Activated naive CD4-positive, alpha-beta T cell treated with anti-CD3 and anti-CD28 coated beads, Interleukin-2, amount 50 U/mL, for 72 hours (primary cell): ENCODE data around the gene GAL3ST1. TPM values are rescaled to one million over a fixed set of nuclear protein-coding genes. Genes with fewer than 3 reads are reported as not detected.
A peak's percentile ranks its signal among the peaks of the same experiment; 100 is the strongest.

Source experiments
- ATAC-seq, 2 donors: fragments of 150-1000 bp; cut with Tn5 transposase; 2 replicates each; pipeline ENCODE4 v1.10.0; 2021; ENCODE audit warnings: mild to moderate bottlenecking in 2 of 2, moderate library complexity in 2 of 2
- DNase-seq, 2 donors: peaks; one replicate each; pipeline ENCODE4 v3.0.0; 2021 to 2022; ENCODE audit warnings: low spot score in 2 of 2
- H3K27ac Mint-ChIP-seq, 2 donors: one replicate each; pipeline ENCODE4 v1.8.0; 2022; ENCODE audit warnings: mild to moderate bottlenecking in 2 of 2, mixed read lengths in 2 of 2
- H3K36me3 Mint-ChIP-seq, 2 donors: one replicate each; pipeline ENCODE4 v1.8.0; 2022; ENCODE audit warnings: mixed read lengths in 2 of 2
- H3K9me3 Mint-ChIP-seq, 2 donors: one replicate each; pipeline ENCODE4 v1.8.0; 2022; ENCODE audit warnings: mixed read lengths in 2 of 2
- total RNA-seq, 2 donors: library from RNA; stranded (reverse); gene quantifications; one replicate each; pipeline ENCODE4 v1.2.3, GENCODE V29; 2022

GAL3ST1 gene
- total RNA-seq, 2 donors from 2014 or later, result 0.70 TPM; not detected in 1

- no peak for DNase-seq
- H3K36me3 Mint-ChIP-seq, result no peaks in the 10 kb centered on the region
- no peaks in the 10 kb centered on the region for H3K9me3 Mint-ChIP-seq
- ATAC-seq, result no peak
- no peak overlapping the region for H3K27ac Mint-ChIP-seq
Observed at GRCh38 chr22:30531651-30532608, 42.5 kb downstream of the GAL3ST1 start.

DNA sequence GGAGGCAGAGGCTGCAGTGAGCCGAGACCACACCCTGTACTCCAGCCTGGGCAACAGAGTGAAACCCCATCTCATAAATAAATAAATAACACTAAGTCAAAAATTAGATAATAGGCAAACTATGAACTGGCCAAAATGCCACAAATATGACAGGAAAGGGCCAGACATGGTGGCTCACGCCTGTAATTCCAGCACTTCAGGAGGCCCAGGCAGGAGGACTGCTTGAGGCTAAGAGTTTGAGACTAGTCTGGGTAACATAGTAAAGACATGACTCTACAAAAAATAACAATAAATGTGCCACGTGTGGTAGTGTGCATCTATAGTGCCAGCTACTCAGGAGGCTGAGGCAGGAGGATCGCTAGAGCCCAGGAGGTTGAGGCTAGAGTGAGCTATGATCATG is 47.8 kb downstream of the GAL3ST1 start:
- ATAC-seq (no peak), DNase-seq (no peak)
- no peak overlapping the region for H3K27ac Mint-ChIP-seq
- no peaks in the 10 kb centered on the region for H3K36me3 Mint-ChIP-seq
- H3K9me3 Mint-ChIP-seq, result no peaks in the 10 kb centered on the region

GRCh38 chr22:30523646-30524489 is 50.6 kb downstream of the GAL3ST1 start:
- Mint-ChIP-seq H3K36me3 (no peaks in the 10 kb centered on the region), H3K27ac (no peak overlapping the region), H3K9me3 (no peaks in the 10 kb centered on the region)
- ATAC-seq (no peak), DNase-seq (no peak)

GRCh38 chr22:30521368-30522156 is 52.9 kb downstream of the GAL3ST1 start:
- Mint-ChIP-seq H3K36me3 (no peaks in the 10 kb centered on the region), H3K27ac (no peak overlapping the region), H3K9me3 (no peaks in the 10 kb centered on the region)
- ATAC-seq (no peak), DNase-seq (no peak)

GRCh38 chr22:30519842-30520425 is 54.5 kb downstream of the GAL3ST1 start:
- H3K9me3 Mint-ChIP-seq, result no peaks in the 10 kb centered on the region
- DNase-seq (no peak), ATAC-seq (no peak)
- H3K36me3 Mint-ChIP-seq, result no peaks in the 10 kb centered on the region
- no peak overlapping the region for H3K27ac Mint-ChIP-seq

DNA sequence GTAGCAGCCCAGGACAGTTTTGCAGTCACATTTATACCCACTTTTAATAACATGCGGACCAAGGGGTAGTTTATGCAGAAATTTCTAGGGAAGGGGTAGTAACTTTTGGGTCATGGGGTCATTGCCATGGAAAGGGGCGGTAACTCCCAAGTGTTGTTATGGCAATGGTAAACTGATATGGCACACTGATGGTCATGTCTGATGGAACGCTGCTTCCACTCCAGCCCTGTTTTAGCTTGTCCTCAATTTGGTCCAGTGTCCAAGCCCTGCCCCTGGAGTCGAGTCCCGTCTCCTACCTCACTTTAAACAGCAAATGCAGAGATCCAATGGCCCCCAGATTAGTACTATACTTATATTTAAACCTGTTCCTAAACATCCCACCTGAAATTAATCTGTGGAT is 57.7 kb downstream of the GAL3ST1 start:
- H3K36me3 Mint-ChIP-seq, result no peaks in the 10 kb centered on the region
- ATAC-seq, result no peak

DNA sequence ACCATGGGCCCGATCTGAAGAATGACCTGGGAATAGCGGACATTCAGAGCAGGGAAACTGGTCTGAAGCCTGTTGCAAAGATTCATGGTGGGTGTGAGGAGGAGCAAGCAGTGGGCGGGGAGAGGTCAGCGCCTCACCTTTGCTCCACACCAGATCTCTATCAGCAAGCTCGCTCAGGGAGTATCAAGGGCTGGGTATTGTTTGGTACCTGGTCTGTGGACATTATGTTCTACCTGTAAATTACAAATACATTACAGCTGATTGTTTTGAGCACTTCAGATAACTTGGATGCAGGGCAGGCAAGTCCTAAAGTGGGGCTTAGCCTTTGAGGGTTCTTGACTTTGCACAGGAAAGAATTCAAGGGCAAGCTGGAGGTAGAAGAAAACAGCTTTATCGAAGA is 58.2 kb downstream of the GAL3ST1 start:
- Mint-ChIP-seq H3K36me3 (no peaks in the 10 kb centered on the region), H3K27ac (no peak overlapping the region), H3K9me3 (no peaks in the 10 kb centered on the region)
- no peak for DNase-seq
- no peak for ATAC-seq

More for the DNA sequence above, 57.7 kb downstream of the GAL3ST1 start:
- Mint-ChIP-seq H3K9me3 (no peaks in the 10 kb centered on the region), H3K27ac (no peak overlapping the region)
- DNase-seq, result no peak

DNA sequence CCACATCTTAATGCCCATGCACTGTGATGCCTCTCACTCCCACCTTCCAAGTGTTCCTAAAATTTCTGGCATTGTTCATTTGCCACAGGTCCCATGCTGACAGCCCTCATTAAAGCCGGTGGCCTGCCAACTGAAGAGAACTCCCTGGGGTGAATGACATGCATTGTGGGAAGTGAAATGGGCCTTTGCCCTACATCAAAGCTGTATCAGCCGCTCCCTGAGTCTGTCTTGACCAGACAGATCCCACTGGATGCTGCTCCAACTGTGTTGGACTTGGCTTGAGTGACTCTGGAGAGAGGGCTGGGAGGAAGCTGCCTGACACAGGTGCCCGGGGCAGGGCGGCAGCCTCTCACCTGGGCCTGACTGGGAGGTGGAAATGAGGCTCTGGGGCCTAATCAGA is 60.2 kb downstream of the GAL3ST1 start:
- Mint-ChIP-seq H3K9me3 (no peaks in the 10 kb centered on the region), H3K27ac (peak overlapping the region; percentile 6 to 86), H3K36me3 (no peaks in the 10 kb centered on the region)
- ATAC-seq (no peak), DNase-seq (no peak)

DNA sequence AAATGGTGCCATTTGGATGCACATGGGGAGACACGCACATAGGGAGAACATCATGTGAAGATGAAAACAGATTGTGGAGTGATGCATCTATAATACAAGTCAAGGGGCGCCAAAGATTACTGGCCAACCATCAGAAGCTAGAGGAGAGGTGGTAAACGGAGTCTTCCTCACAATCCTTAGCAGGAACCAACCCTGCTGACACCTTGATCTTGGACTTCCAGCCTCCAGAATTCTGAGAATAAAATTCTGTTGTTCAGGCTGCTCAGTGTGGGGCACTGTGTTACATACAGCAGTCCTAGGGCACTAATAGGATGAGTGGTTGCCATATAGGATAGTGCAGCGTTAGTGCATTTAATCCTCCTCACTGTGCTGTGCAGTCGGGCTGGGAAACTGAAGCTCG is 61.0 kb downstream of the GAL3ST1 start:
- no peak for ATAC-seq
- no peak for DNase-seq
- Mint-ChIP-seq H3K36me3 (no peaks in the 10 kb centered on the region), H3K27ac (no peak overlapping the region), H3K9me3 (no peaks in the 10 kb centered on the region)

DNA sequence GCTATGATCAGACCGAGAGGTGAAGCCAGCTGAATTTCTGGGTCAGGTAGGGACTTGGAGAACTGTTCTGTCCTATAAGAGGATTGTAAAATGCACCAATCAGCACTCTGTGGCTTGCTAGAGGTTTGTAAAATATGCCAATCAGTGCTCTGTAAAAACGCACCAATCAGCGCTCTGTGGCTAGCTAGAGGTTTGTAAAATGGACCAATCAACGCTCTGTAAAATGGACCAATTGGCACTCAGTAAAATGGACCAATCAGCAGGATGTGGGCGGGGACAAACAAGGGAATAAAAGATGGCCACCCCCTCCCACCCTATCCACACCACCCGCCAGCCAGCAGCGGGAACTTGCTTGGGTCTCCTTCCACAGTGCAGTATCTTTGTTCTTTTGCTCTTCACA is 62.6 kb downstream of the GAL3ST1 start:
- ATAC-seq (no peak), DNase-seq (no peak)
- Mint-ChIP-seq H3K9me3 (no peaks in the 10 kb centered on the region), H3K36me3 (no peaks in the 10 kb centered on the region), H3K27ac (no peak overlapping the region)

GRCh38 chr22:30511109-30511508 is 63.4 kb downstream of the GAL3ST1 start:
- H3K27ac Mint-ChIP-seq, result no peak overlapping the region
- H3K9me3 Mint-ChIP-seq, result no peaks in the 10 kb centered on the region
- H3K36me3 Mint-ChIP-seq, result no peaks in the 10 kb centered on the region
- no peak for DNase-seq
- no peak for ATAC-seq

GRCh38 chr22:30508216-30508615 is 66.2 kb downstream of the GAL3ST1 start:
- no peak for ATAC-seq
- Mint-ChIP-seq H3K9me3 (no peaks in the 10 kb centered on the region), H3K27ac (no peak overlapping the region), H3K36me3 (no peaks in the 10 kb centered on the region)
- DNase-seq, result no peak

DNA sequence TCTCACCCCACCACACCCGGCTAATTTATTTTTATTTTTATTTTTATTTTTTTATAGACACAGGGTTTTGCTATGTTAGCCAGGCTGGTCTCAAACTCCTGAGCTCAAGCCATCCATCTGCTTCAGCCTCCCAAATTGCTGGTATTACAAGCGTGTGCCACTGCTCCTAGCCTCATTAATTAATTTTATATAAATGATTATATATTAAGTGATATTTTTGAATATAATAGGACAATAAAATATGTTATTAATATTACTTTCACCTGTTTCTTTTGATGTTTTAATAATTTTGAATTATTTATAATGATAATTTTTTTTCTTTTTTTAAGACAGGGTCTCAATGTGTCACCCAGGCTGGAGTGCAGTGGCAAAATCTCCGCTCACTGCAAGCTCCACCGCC is 66.8 kb downstream of the GAL3ST1 start:
- DNase-seq (no peak), ATAC-seq (no peak)
- no peaks in the 10 kb centered on the region for H3K9me3 Mint-ChIP-seq

GRCh38 chr22:30506507-30506968 is 67.9 kb downstream of the GAL3ST1 start:
- Mint-ChIP-seq H3K27ac (no peak overlapping the region), H3K9me3 (no peaks in the 10 kb centered on the region), H3K36me3 (no peaks in the 10 kb centered on the region)
- ATAC-seq (no peak), DNase-seq (no peak)

More for the DNA sequence above, 66.8 kb downstream of the GAL3ST1 start:
- Mint-ChIP-seq H3K27ac (no peak overlapping the region), H3K36me3 (no peaks in the 10 kb centered on the region)
